Measurements from ENCODE around the gene POMGNT1.
"Not testable (repeated sequence)": the region's sequence is repeated elsewhere in the genome, so short reads cannot be mapped to it uniquely, and the experiment has no call there.

The POMGNT1 gene

DNA sequence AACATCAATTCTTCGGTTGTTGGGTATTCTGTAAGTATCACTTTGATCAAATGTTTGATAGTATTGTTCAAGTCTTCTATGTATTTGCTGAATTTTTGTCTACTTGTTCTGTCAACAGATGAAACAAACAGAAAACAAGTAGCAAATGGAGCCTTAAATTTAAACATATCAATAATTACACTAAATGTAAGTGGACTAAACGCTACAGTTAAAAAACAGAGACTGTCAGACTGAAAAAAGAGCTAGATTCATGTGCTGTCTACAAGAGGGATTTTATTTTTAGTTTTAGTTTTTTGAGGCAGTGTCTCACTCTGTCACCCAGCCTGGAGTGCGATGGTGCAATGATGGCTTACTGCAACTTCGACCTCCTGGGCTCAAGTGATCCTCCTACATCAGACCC is 38.6 kb upstream of the POMGNT1 start:
- no peak for TF ChIP-seq Cebpa-rat (IDR thresholded peaks at IDR 0.05)
- no peaks in the 10 kb centered on the region for H3K36me3 ChIP-seq
- no peak overlapping the region for H3K9ac ChIP-seq
- no peak overlapping the region for H3K27ac ChIP-seq
- no peaks in the 10 kb centered on the region for H4K20me1 ChIP-seq
- H3K27me3 ChIP-seq = no peaks in the 10 kb centered on the region
- H3K4me3 ChIP-seq = no peak overlapping the region
- H3K9me3 ChIP-seq (replicated peaks in 1 of 11) = peaks cover 41 to 45% (median 44%) of the 10 kb centered on the region in 11 experiments
- H3K4me2 ChIP-seq = no peak overlapping the region
- H3K4me1 ChIP-seq = peaks cover 0 to 10% (median 0%) of the 10 kb centered on the region in 10 experiments; a peak in 5 of 20 replicates

GRCh38 chr1:46231231-46231630 is 33.0 kb upstream of the POMGNT1 start:
- H3K4me3 ChIP-seq, H3K9ac ChIP-seq, H3K27me3 ChIP-seq: not testable (repeated sequence)

GRCh38 chr1:46224966-46225365 is 26.7 kb upstream of the POMGNT1 start:
- Histone ChIP-seq H3K36me3 (no peaks in the 10 kb centered on the region), H3K4me2 (no peak overlapping the region), H4K20me1 (no peaks in the 10 kb centered on the region), H3K9ac (no peak overlapping the region), H3K9me3 (replicated peaks in 1 of 11) (no peaks in the 10 kb centered on the region), H3K4me1 (peaks cover 0 to 5% (median 0%) of the 10 kb centered on the region in 10 experiments; a peak in 2 of 20 replicates), H3K27me3 (no peaks in the 10 kb centered on the region), H3K4me3 (no peak overlapping the region), H3K27ac (no peak overlapping the region)
- no peak for TF ChIP-seq Cebpa-rat (IDR thresholded peaks at IDR 0.05)

More at GRCh38 chr1:46231231-46231630, 33.0 kb upstream of the POMGNT1 start:
- H3K27ac ChIP-seq; H4K20me1 ChIP-seq; H3K36me3 ChIP-seq; H3K9me3 ChIP-seq (replicated peaks in 1 of 11); H3K4me2 ChIP-seq: not testable (repeated sequence)
- peaks cover 0 to 10% (median 0%) of the 10 kb centered on the region in 10 experiments; a peak in 5 of 20 replicates for H3K4me1 ChIP-seq

- no peak for TF ChIP-seq Cebpa-rat (IDR thresholded peaks at IDR 0.05)
- Histone ChIP-seq H3K9me3 (replicated peaks in 1 of 11) (no peaks in the 10 kb centered on the region), H4K20me1 (no peaks in the 10 kb centered on the region), H3K9ac (no peak overlapping the region), H3K36me3 (no peaks in the 10 kb centered on the region), H3K27ac (no peak overlapping the region), H3K4me3 (no peak overlapping the region), H3K4me1 (peaks cover 0 to 5% (median 0%) of the 10 kb centered on the region in 10 experiments; a peak in 2 of 20 replicates), H3K4me2 (no peak overlapping the region), H3K27me3 (no peaks in the 10 kb centered on the region)
Measured at GRCh38 chr1:46223472-46223943, 25.3 kb upstream of the POMGNT1 start.

DNA sequence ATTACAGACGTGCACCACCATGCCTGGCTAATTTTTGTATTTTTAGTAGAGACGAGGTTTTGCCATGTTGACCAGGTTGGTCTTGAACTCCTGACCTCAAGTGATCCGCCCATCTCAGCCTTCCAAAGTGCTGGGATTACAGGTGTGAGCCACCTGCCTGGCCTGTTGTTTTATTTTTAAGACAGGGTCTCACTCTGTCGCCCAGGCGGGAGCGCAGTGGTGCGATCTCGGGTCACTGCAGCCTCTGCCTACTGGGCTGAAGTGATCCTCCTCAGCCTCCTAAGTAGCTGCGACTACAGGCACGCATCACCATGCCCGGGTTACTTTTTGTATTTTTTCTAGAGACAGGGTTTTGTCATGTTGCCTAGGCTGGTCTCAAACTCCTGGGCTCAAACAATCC is 24.8 kb upstream of the POMGNT1 start:
- H3K36me3 ChIP-seq; H3K27ac ChIP-seq; H4K20me1 ChIP-seq; H3K9ac ChIP-seq; H3K9me3 ChIP-seq (replicated peaks in 1 of 11); H3K4me2 ChIP-seq; H3K4me3 ChIP-seq; H3K4me1 ChIP-seq; H3K27me3 ChIP-seq: not testable (repeated sequence)

- no peak overlapping the region for H3K27ac ChIP-seq
- no peak for TF ChIP-seq Cebpa-rat (IDR thresholded peaks at IDR 0.05)
- H3K36me3 ChIP-seq = no peaks in the 10 kb centered on the region
- peaks cover 0 to 5% (median 0%) of the 10 kb centered on the region in 10 experiments; a peak in 2 of 20 replicates for H3K4me1 ChIP-seq
- no peak overlapping the region for H3K4me2 ChIP-seq
- no peaks in the 10 kb centered on the region for H3K9me3 ChIP-seq (replicated peaks in 1 of 11)
- H3K27me3 ChIP-seq = no peaks in the 10 kb centered on the region
- no peak overlapping the region for H3K4me3 ChIP-seq
- no peak overlapping the region for H3K9ac ChIP-seq
- no peaks in the 10 kb centered on the region for H4K20me1 ChIP-seq
Measured at GRCh38 chr1:46221749-46222148, 23.5 kb upstream of the POMGNT1 start.

- Histone ChIP-seq H3K9me3 (replicated peaks in 1 of 11) (peaks cover 0 to 2% (median 0%) of the 10 kb centered on the region in 11 experiments; a peak in 1 of 22 replicates), H3K36me3 (no peaks in the 10 kb centered on the region), H3K9ac (no peak overlapping the region), H3K27ac (no peak overlapping the region), H3K4me1 (peaks cover 0 to 5% (median 0%) of the 10 kb centered on the region in 10 experiments; a peak in 2 of 20 replicates), H3K4me3 (no peak overlapping the region), H3K27me3 (no peaks in the 10 kb centered on the region), H4K20me1 (no peaks in the 10 kb centered on the region), H3K4me2 (no peak overlapping the region)
- no peak for TF ChIP-seq Cebpa-rat (IDR thresholded peaks at IDR 0.05)
Measured at GRCh38 chr1:46220808-46221207, 22.6 kb upstream of the POMGNT1 start.

- Histone ChIP-seq H3K4me3 (no peak overlapping the region), H3K36me3 (no peaks in the 10 kb centered on the region), H3K4me2 (no peak overlapping the region), H4K20me1 (no peaks in the 10 kb centered on the region), H3K27me3 (no peaks in the 10 kb centered on the region), H3K9ac (no peak overlapping the region), H3K27ac (no peak overlapping the region), H3K4me1 (peaks cover 0 to 5% (median 0%) of the 10 kb centered on the region in 10 experiments; a peak in 2 of 20 replicates), H3K9me3 (replicated peaks in 1 of 11) (peaks cover 0 to 8% (median 0%) of the 10 kb centered on the region in 11 experiments; a peak in 3 of 22 replicates)
- no peak for TF ChIP-seq Cebpa-rat (IDR thresholded peaks at IDR 0.05)
Measured at GRCh38 chr1:46219551-46220520, 21.6 kb upstream of the POMGNT1 start.

DNA sequence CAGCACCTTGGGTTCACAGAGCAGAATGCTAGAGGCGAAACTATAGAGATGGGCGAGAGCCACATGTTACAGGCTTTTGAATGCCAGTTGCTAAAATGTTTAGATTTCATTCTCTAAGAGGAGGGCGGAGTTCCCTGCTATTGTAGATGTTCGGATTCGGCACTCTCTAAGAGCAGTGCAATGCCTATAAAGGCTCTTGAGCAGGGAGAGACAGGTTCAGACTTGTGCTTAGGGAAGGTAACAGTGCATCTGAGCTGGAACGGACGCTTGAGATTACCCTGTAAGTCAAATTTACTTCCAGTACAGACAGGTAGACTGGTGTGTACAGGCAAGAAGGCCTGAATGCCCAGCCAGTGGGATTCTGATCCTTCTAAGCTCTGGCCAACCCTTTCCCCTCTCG is 20.2 kb upstream of the POMGNT1 start:
- TF ChIP-seq Cebpa-rat (IDR thresholded peaks at IDR 0.05) = no peak
- no peaks in the 10 kb centered on the region for H3K36me3 ChIP-seq
- no peak overlapping the region for H3K9ac ChIP-seq
- no peak overlapping the region for H3K4me2 ChIP-seq
- peaks cover 0 to 8% (median 0%) of the 10 kb centered on the region in 11 experiments; a peak in 3 of 22 replicates for H3K9me3 ChIP-seq (replicated peaks in 1 of 11)
- no peak overlapping the region for H3K27ac ChIP-seq
- no peak overlapping the region for H3K4me3 ChIP-seq
- no peaks in the 10 kb centered on the region for H3K27me3 ChIP-seq
- H3K4me1 ChIP-seq = peaks cover 0 to 5% (median 0%) of the 10 kb centered on the region in 10 experiments; a peak in 2 of 20 replicates
- H4K20me1 ChIP-seq = no peaks in the 10 kb centered on the region

All from BLaER1 treated with 17β-estradiol and CSF1 and Interleukin-3, amounts not matched to agents 10 nM and 100 nM (cell line).